ENCODE data around the gene UHMK1. TPM values are rescaled to one million over a fixed set of nuclear protein-coding genes. Genes with fewer than 3 reads are reported as not detected.
A peak's percentile ranks its signal among the peaks of the same experiment; 100 is the strongest.
"Not testable (repeated sequence)": the region's sequence is repeated elsewhere in the genome, so short reads cannot be mapped to it uniquely, and the experiment has no call there.

The UHMK1 gene, protein sequence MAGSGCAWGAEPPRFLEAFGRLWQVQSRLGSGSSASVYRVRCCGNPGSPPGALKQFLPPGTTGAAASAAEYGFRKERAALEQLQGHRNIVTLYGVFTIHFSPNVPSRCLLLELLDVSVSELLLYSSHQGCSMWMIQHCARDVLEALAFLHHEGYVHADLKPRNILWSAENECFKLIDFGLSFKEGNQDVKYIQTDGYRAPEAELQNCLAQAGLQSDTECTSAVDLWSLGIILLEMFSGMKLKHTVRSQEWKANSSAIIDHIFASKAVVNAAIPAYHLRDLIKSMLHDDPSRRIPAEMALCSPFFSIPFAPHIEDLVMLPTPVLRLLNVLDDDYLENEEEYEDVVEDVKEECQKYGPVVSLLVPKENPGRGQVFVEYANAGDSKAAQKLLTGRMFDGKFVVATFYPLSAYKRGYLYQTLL
- 43.9 and 51.4 TPM in 2 replicates for total RNA-seq

DNA sequence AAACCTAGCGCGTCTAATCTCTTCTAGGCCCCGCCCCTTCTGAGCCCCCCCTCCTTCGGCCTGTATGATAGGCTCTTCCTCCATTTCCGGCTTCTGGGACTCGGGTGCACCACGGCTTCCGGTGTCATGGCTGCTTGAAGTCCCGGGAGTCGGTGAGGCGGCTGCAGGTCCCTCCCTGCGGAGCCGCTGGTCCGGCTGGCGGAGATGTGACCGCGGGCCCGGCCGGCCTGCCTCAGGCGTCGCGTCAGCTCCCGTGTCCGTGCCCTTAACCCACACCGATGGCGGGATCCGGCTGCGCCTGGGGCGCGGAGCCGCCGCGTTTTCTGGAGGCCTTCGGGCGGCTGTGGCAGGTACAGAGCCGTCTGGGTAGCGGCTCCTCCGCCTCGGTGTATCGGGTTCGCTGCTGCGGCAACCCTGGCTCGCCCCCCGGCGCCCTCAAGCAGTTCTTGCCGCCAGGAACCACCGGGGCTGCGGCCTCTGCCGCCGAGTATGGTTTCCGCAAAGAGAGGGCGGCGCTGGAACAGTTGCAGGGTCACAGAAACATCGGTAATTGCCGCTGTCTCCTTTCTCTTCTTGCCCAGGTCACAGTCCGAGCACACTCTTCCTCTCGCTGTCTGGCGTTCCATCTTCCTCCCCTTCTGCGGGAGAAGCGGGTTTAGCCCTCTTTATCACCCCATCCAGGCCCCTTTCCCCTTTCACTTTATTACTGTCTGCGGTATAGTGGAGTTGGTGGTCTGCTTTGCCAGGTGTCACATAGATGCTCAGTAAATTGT is at the start of gene UHMK1:
Gene UHMK1, plus strand, starts transcription at position 96 of the 773 bp plus-strand sequence. Its CDS starts 183 bp downstream, at position 279.
- Histone ChIP-seq H3K9me3 (ENCODE audit: low read depth, low read length) (no peaks in the 10 kb centered on the region), H3K79me2 (ENCODE audit: insufficient read depth, low read length) (peaks cover 46% of the 10 kb centered on the region)
- peak; percentile 96 for DNase-seq (ENCODE audit: insufficient read length, low spot score, missing footprints)

DNA sequence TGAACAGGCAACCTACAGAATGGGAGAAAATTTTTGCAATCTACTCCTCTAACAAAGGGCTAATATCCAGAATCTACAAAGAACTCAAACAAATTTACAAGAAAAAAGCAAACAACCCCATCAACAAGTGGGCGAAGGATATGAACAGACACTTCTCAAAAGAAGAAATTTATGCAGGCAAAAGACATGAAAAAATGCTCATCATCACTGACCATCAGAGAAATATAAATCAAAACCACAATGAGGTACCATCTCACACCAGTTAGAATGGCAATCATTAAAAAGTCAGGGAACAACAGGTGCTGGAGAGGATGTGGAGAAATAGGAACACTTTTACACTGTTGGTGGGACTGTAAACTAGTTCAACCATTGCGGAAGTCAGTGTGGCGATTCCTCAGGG is 43.3 kb upstream of the UHMK1 start:
- H2AFZ ChIP-seq (ENCODE audit: low read length); H3K36me3 ChIP-seq (ENCODE audit: insufficient read depth, low read length); H3K4me1 ChIP-seq (ENCODE audit: insufficient read depth, low read length); H3K9me3 ChIP-seq (ENCODE audit: low read depth, low read length); H3K4me3 ChIP-seq (ENCODE audit: insufficient read depth, low read length); H4K20me1 ChIP-seq (ENCODE audit: insufficient read depth, low read length); DNase-seq (ENCODE audit: insufficient read length, low spot score, missing footprints); H3K79me2 ChIP-seq (ENCODE audit: insufficient read depth, low read length); H3K27me3 ChIP-seq (ENCODE audit: insufficient read depth, low read length); H3K4me2 ChIP-seq (ENCODE audit: insufficient read depth, low read length); H3K27ac ChIP-seq (ENCODE audit: low read depth, low read length): not testable (repeated sequence)

More for the DNA sequence above, at the start of gene UHMK1:
- Histone ChIP-seq H3K4me2 (ENCODE audit: insufficient read depth, low read length) (peak within 1 kb of the TSS; percentile 95), H2AFZ (ENCODE audit: low read length) (peak within 1 kb of the TSS; percentile 95), H3K4me1 (ENCODE audit: insufficient read depth, low read length) (peaks cover 23% of the 10 kb centered on the region), H3K4me3 (ENCODE audit: insufficient read depth, low read length) (peak within 1 kb of the TSS; percentile 80), H3K27me3 (ENCODE audit: insufficient read depth, low read length) (peaks cover 4% of the 10 kb centered on the region), H3K27ac (ENCODE audit: low read depth, low read length) (peak within 1 kb of the TSS; percentile 82), H3K36me3 (ENCODE audit: insufficient read depth, low read length) (peaks cover 16% of the 10 kb centered on the region), H4K20me1 (ENCODE audit: insufficient read depth, low read length) (peaks cover 8% of the 10 kb centered on the region)
- TF ChIP-seq, protein P1, sequence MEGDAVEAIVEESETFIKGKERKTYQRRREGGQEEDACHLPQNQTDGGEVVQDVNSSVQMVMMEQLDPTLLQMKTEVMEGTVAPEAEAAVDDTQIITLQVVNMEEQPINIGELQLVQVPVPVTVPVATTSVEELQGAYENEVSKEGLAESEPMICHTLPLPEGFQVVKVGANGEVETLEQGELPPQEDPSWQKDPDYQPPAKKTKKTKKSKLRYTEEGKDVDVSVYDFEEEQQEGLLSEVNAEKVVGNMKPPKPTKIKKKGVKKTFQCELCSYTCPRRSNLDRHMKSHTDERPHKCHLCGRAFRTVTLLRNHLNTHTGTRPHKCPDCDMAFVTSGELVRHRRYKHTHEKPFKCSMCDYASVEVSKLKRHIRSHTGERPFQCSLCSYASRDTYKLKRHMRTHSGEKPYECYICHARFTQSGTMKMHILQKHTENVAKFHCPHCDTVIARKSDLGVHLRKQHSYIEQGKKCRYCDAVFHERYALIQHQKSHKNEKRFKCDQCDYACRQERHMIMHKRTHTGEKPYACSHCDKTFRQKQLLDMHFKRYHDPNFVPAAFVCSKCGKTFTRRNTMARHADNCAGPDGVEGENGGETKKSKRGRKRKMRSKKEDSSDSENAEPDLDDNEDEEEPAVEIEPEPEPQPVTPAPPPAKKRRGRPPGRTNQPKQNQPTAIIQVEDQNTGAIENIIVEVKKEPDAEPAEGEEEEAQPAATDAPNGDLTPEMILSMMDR (IDR thresholded peaks at IDR 0.05; ENCODE audit: extremely low read depth, low read depth, low read length), result no peak

DNA sequence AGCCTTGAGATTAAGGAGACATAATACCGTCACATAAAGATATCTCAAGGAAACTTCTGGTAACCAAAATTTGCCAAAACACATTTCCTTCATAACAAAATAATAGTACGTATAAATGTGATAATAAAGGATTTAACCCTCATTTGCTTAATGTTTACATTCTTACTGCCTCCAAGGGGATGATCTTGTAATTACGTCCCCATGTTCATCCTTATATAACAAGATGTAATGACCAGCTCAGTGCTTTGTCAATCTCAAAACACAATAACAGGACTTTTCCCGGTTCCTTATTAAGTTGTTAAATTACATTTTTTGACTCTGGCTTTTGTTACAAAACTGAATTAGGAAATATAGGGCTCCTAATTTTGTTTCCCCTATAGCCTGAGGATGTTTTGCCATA is 41.3 kb upstream of the UHMK1 start:
- Histone ChIP-seq H2AFZ (ENCODE audit: low read length) (no peak overlapping the region), H3K4me2 (ENCODE audit: insufficient read depth, low read length) (no peak overlapping the region), H3K4me3 (ENCODE audit: insufficient read depth, low read length) (no peak overlapping the region), H3K9me3 (ENCODE audit: low read depth, low read length) (no peaks in the 10 kb centered on the region), H3K4me1 (ENCODE audit: insufficient read depth, low read length) (no peaks in the 10 kb centered on the region), H3K36me3 (ENCODE audit: insufficient read depth, low read length) (no peaks in the 10 kb centered on the region), H4K20me1 (ENCODE audit: insufficient read depth, low read length) (no peaks in the 10 kb centered on the region), H3K27me3 (ENCODE audit: insufficient read depth, low read length) (no peaks in the 10 kb centered on the region), H3K79me2 (ENCODE audit: insufficient read depth, low read length) (no peaks in the 10 kb centered on the region), H3K27ac (ENCODE audit: low read depth, low read length) (no peak overlapping the region)
- DNase-seq (ENCODE audit: insufficient read length, low spot score, missing footprints), result no peak
- TF ChIP-seq, protein P1 (IDR thresholded peaks at IDR 0.05; ENCODE audit: extremely low read depth, low read depth, low read length), result no peak

DNA sequence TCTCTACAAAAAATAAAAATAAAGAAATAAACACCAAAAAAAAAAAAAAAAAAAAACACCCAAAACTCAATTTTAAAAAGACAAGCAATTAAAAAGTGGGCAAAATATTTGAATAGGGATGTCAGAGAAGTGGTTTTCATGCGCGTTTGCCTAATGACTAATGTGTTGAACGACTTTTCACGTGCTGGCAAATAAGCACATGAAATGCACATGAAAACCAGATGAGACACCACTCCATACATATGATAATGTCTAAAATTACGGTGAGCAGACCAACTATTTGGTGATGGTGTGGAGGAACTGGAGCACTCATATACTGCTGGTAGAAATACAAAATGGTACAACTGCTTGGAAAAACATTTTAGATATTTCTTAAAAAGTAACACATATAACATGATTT is 39.4 kb upstream of the UHMK1 start:
- H3K4me3 ChIP-seq (ENCODE audit: insufficient read depth, low read length), result no peak overlapping the region
- TF ChIP-seq, protein P1 (IDR thresholded peaks at IDR 0.05; ENCODE audit: extremely low read depth, low read depth, low read length), result no peak
- H3K79me2 ChIP-seq (ENCODE audit: insufficient read depth, low read length), result no peaks in the 10 kb centered on the region
- H3K27me3 ChIP-seq (ENCODE audit: insufficient read depth, low read length), result no peaks in the 10 kb centered on the region
- H2AFZ ChIP-seq (ENCODE audit: low read length), result no peak overlapping the region
- H3K9me3 ChIP-seq (ENCODE audit: low read depth, low read length), result no peaks in the 10 kb centered on the region
- no peak overlapping the region for H3K27ac ChIP-seq (ENCODE audit: low read depth, low read length)
- no peak for DNase-seq (ENCODE audit: insufficient read length, low spot score, missing footprints)
- no peak overlapping the region for H3K4me2 ChIP-seq (ENCODE audit: insufficient read depth, low read length)
- no peaks in the 10 kb centered on the region for H4K20me1 ChIP-seq (ENCODE audit: insufficient read depth, low read length)
- H3K4me1 ChIP-seq (ENCODE audit: insufficient read depth, low read length), result no peaks in the 10 kb centered on the region
- no peaks in the 10 kb centered on the region for H3K36me3 ChIP-seq (ENCODE audit: insufficient read depth, low read length)

DNA sequence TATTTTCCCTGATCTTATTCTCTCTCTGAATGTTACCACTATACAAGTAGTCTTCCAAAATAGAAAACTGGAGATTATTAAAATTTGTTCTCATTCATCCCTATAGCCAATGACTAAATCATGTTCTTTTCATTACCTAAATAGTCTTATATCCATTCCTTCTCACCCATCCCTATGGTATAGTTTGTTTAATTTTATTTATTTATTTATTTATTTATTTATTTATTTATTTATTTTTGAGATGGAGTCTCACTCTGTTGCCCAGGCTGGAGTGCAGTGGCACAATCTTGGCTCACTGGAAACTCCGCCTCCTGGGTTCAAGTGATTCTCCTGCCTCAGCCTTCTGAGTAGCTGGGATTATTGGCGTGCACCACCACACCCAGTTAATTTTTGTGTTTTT is 35.2 kb upstream of the UHMK1 start:
- H3K79me2 ChIP-seq (ENCODE audit: insufficient read depth, low read length); H3K4me2 ChIP-seq (ENCODE audit: insufficient read depth, low read length); H3K27me3 ChIP-seq (ENCODE audit: insufficient read depth, low read length); H4K20me1 ChIP-seq (ENCODE audit: insufficient read depth, low read length); H3K4me1 ChIP-seq (ENCODE audit: insufficient read depth, low read length); H2AFZ ChIP-seq (ENCODE audit: low read length); H3K9me3 ChIP-seq (ENCODE audit: low read depth, low read length); H3K4me3 ChIP-seq (ENCODE audit: insufficient read depth, low read length); H3K36me3 ChIP-seq (ENCODE audit: insufficient read depth, low read length); H3K27ac ChIP-seq (ENCODE audit: low read depth, low read length): not testable (repeated sequence)
- DNase-seq (ENCODE audit: insufficient read length, low spot score, missing footprints), result peak; percentile 53

All from osteoblast (primary cell).